Measurements from ENCODE around the gene SENP2. TPM values are rescaled to one million over a fixed set of nuclear protein-coding genes. Genes with fewer than 3 reads are reported as not detected.

The SENP2 gene
- total and polyA plus RNA-seq, 9 of the 15 experiments (the other 6 are each of a cell fraction or from before 2014, with no cell fraction given): 11.8 to 67.1 (median 41.1) TPM

- Histone ChIP-seq H3K4me3 (no peak overlapping the region), H4K20me1 (replicated peaks; ENCODE audit: control insufficient read depth, insufficient read depth, low read length) (no peaks in the 10 kb centered on the region), H3K4me1 (replicated peaks in 1 of 2; ENCODE audit: control insufficient read depth in 2 of 2, insufficient read depth in 2 of 2, low read length in 2 of 2) (no peaks in the 10 kb centered on the region), H3K27me3 (ENCODE audit: control insufficient read depth in 2 of 2, insufficient read depth in 2 of 2, low read length in 2 of 2) (no peaks in the 10 kb centered on the region), H3K9me3 (replicated peaks; ENCODE audit: control insufficient read depth, insufficient read depth, low read depth, low read length) (0 out of 2 replicates have a peak, but pooled peaks cover 4% of the 10 kb centered on the region), H3K9ac (ENCODE audit: insufficient read depth in 1 of 2, low read depth in 2 of 2, low read length in 2 of 2) (no peak overlapping the region), H3K36me3 (ENCODE audit: control insufficient read depth, insufficient read depth, low read length) (peaks cover 59% of the 10 kb centered on the region), H3K27ac (ENCODE audit: extremely low read depth, low read depth, low read length) (no peak overlapping the region), H3K9me1 (ENCODE audit: control insufficient read depth, insufficient read depth, low read length) (no peaks in the 10 kb centered on the region), H3K4me2 (ENCODE audit: insufficient read depth, low read length) (no peak overlapping the region), H2AFZ (ENCODE audit: low read depth, low read length) (no peak overlapping the region), H3K79me2 (ENCODE audit: control insufficient read depth, insufficient read depth, low read length) (no peaks in the 10 kb centered on the region)
- WGBS (ENCODE audit: insufficient coverage, low coverage, missing lambda C conversion rate): 89% methylated on average over 4 of the region's 4 CpGs
- TF ChIP-seq SLC30A9 (CRISPR knock-in tag; IDR thresholded peaks at IDR 0.05) (no peak), SIN3B (IDR thresholded peaks at IDR 0.05; ENCODE audit: low read depth) (no peak), MCM3 (IDR thresholded peaks at IDR 0.05) (no peak), PHTF2 (CRISPR knock-in tag; IDR thresholded peaks at IDR 0.05) (no peak), NUFIP1 (IDR thresholded peaks at IDR 0.05; ENCODE audit: partially characterized antibody) (no peak), NEUROD1 (IDR thresholded peaks at IDR 0.05; ENCODE audit: borderline replicate concordance, low read depth, low read length, partially characterized antibody) (no peak), POLR2G (IDR thresholded peaks at IDR 0.05; ENCODE audit: low read depth, low read length) (no peak), DACH1 (IDR thresholded peaks at IDR 0.05; ENCODE audit: partially characterized antibody) (no peak), ZNF511 (CRISPR knock-in tag; IDR thresholded peaks at IDR 0.05) (no peak), SFPQ (IDR thresholded peaks at IDR 0.05; ENCODE audit: low read depth, low read length) (no peak), RBBP5 (IDR thresholded peaks at IDR 0.05; ENCODE audit: borderline replicate concordance, insufficient read depth, low read length, poor library complexity, severe bottlenecking) (no peak), SMARCC2 (IDR thresholded peaks at IDR 0.05; ENCODE audit: low read depth) (no peak), SRSF3 (IDR thresholded peaks at IDR 0.05; ENCODE audit: insufficient read depth, low read length) (no peak), NFYB (IDR thresholded peaks at IDR 0.05; ENCODE audit: extremely low read depth, insufficient read length) (no peak)
- ChIA-PET POLR2A (interaction anchor here (0.6 to 0.7 kb wide), 3 partner anchors 10 to 1530 kb away, joined by 3 to 6 read pairs (median 3); no protein-coding TSS in a partner anchor), CTCF (ENCODE audit: low intra/inter-chr PET ratio) (no interaction called here)
- ATAC-seq (no peak), DNase-seq (ENCODE audit: extremely low read depth in 1 of 4, low spot score in 3 of 4) (no peak), FAIRE-seq (no peak)
- intact Hi-C loops (cut with micrococcal nuclease) (no loop called here), in situ Hi-C loops (cut with MboI) (no loop called here)
- BruUV-seq (replicated peaks): no TSS peak
Measured at GRCh38 chr3:185680231-185680630, 94.1 kb downstream of the SENP2 start.
